ENCODE results near the gene HNF4A. TPM values are rescaled to one million over a fixed set of nuclear protein-coding genes. Genes with fewer than 3 reads are reported as not detected.

HNF4A gene
- total and polyA plus RNA-seq, 2 of the 13 experiments (the other 11 are each of a cell fraction or from before 2014, with no cell fraction given): 80.9 to 169 TPM

- TF ChIP-seq, protein P1, sequence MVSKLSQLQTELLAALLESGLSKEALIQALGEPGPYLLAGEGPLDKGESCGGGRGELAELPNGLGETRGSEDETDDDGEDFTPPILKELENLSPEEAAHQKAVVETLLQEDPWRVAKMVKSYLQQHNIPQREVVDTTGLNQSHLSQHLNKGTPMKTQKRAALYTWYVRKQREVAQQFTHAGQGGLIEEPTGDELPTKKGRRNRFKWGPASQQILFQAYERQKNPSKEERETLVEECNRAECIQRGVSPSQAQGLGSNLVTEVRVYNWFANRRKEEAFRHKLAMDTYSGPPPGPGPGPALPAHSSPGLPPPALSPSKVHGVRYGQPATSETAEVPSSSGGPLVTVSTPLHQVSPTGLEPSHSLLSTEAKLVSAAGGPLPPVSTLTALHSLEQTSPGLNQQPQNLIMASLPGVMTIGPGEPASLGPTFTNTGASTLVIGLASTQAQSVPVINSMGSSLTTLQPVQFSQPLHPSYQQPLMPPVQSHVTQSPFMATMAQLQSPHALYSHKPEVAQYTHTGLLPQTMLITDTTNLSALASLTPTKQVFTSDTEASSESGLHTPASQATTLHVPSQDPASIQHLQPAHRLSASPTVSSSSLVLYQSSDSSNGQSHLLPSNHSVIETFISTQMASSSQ (IDR thresholded peaks at IDR 0.05; ENCODE audit: low read depth): no peak
- TF ChIP-seq, protein P1 (CRISPR knock-in tag; IDR thresholded peaks at IDR 0.05; ENCODE audit: borderline replicate concordance): no peak
- TF ChIP-seq ZFP36 (IDR thresholded peaks at IDR 0.05; ENCODE audit: borderline replicate concordance, low read depth, low read length, partially characterized antibody): no peak
- no peak for TF ChIP-seq ZNF17 (CRISPR knock-in tag; IDR thresholded peaks at IDR 0.05)
- TF ChIP-seq, protein P2, sequence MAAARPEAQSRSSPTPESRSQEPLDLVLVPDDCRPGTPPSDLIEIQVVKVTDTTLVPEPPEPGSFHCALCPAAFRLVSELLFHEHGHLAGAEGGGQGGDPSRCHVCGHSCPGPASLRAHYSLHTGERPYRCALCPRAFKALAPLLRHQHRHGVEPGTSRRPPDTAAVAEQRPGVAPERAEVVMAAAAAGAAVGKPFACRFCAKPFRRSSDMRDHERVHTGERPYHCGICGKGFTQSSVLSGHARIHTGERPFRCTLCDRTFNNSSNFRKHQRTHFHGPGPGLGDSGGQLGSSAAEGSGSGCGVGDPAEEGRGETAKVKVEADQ (CRISPR knock-in tag; IDR thresholded peaks at IDR 0.05; ENCODE audit: borderline replicate concordance): no peak
- no peak for TF ChIP-seq ZNF430 (CRISPR knock-in tag; IDR thresholded peaks at IDR 0.05)
- TF ChIP-seq ZNF484 (CRISPR knock-in tag; IDR thresholded peaks at IDR 0.05; ENCODE audit: borderline replicate concordance, low read depth): no peak
- no peak for TF ChIP-seq ZNF841 (CRISPR knock-in tag; IDR thresholded peaks at IDR 0.05; ENCODE audit: borderline replicate concordance)
- no peak for TF ChIP-seq BHLHE40 (IDR thresholded peaks at IDR 0.05; ENCODE audit: low read length)
- no peak for TF ChIP-seq RBM22 (optimal IDR thresholded peaks at IDR 0.05; ENCODE audit: low read length)
- no peak for TF ChIP-seq ZNF549 (CRISPR knock-in tag; IDR thresholded peaks at IDR 0.05)
- peak; percentile 14; the same call in 1 of the 2 replicates for TF ChIP-seq KDM1A (CRISPR knock-in tag; IDR thresholded peaks at IDR 0.05)
- TF ChIP-seq GTF3A (CRISPR knock-in tag; conservative IDR thresholded peaks at IDR 0.05): no peak
- TF ChIP-seq ZNF431 (CRISPR knock-in tag; IDR thresholded peaks at IDR 0.05; ENCODE audit: borderline replicate concordance, low read depth): no peak
- no peak for TF ChIP-seq FOXP1 (IDR thresholded peaks at IDR 0.05)
- TF ChIP-seq FOXP1 (CRISPR knock-in tag; IDR thresholded peaks at IDR 0.05): no peak
- no peak for TF ChIP-seq ZNF550 (CRISPR knock-in tag; IDR thresholded peaks at IDR 0.05; ENCODE audit: borderline replicate concordance)
- TF ChIP-seq HIVEP1 (CRISPR knock-in tag; IDR thresholded peaks at IDR 0.05): peak; percentile 67; the same call in 1 of the 2 replicates
- TF ChIP-seq ZNF292 (CRISPR knock-in tag; IDR thresholded peaks at IDR 0.05; ENCODE audit: borderline replicate concordance, low read depth): no peak
- TF ChIP-seq ZNF577 (CRISPR knock-in tag; IDR thresholded peaks at IDR 0.05; ENCODE audit: borderline replicate concordance, low read depth): no peak
- 0 out of 2 replicates have a peak, but pooled peaks have one; percentile 26 for TF ChIP-seq ZNF343 (CRISPR knock-in tag; IDR thresholded peaks at IDR 0.05)
- no peak for TF ChIP-seq TBP (CRISPR knock-in tag; IDR thresholded peaks at IDR 0.05)
- TF ChIP-seq ZNF792 (CRISPR knock-in tag; IDR thresholded peaks at IDR 0.05): no peak
- TF ChIP-seq MLLT10 (CRISPR knock-in tag; IDR thresholded peaks at IDR 0.05): no peak
- TF ChIP-seq IKZF1 (IDR thresholded peaks at IDR 0.05): no peak
- no peak for TF ChIP-seq RFXANK (CRISPR knock-in tag; IDR thresholded peaks at IDR 0.05)
- TF ChIP-seq ZFP41 (CRISPR knock-in tag; IDR thresholded peaks at IDR 0.05; ENCODE audit: borderline replicate concordance): no peak
- TF ChIP-seq ZNF7 (CRISPR knock-in tag; IDR thresholded peaks at IDR 0.05): no peak
- TF ChIP-seq ATF7 (IDR thresholded peaks at IDR 0.05): no peak
- TF ChIP-seq ATF7 (CRISPR knock-in tag; IDR thresholded peaks at IDR 0.05): no peak
These were observed 28.9 kb upstream of the HNF4A start (continued) for GRCh38 chr20:44326391-44327159.
